CD4-positive, alpha-beta memory T cell (primary cell): ENCODE results near the gene C8G. TPM values are rescaled to one million over a fixed set of nuclear protein-coding genes. Genes with fewer than 3 reads are reported as not detected.

Experiments
- CTCF ChIA-PET: fragments of 350-600 bp; sonication (Branson Sonifier 250); formaldehyde crosslinking; loops from one replicate; lab custom pipeline; 2021; ENCODE audit warnings: inconsistent platforms; ENCODE audit not compliant: partially characterized antibody; lab: Charles Lee
- POLR2A ChIA-PET: fragments of 350-600 bp; sonication (Branson Sonifier 250); formaldehyde crosslinking; loops from one replicate; lab custom pipeline; 2021; ENCODE audit not compliant: partially characterized antibody; lab: Charles Lee
- DNase-seq, 5 donors: peaks; one replicate each; pipeline versions ENCODE4 v3.0.0 to v3.0.0-alpha.2; 2020 to 2022; ENCODE audit warnings: mixed read lengths in 1 of 5
- H3K27ac ChIP-seq: one replicate; pipeline ENCODE4 v1.7.0; 2013; ENCODE audit warnings: low read depth, low read length
- H3K27me3 ChIP-seq: 2 replicates; pipeline ENCODE4 v1.7.0; 2013; ENCODE audit warnings: mild to moderate bottlenecking, low read length, moderate library complexity; ENCODE audit not compliant: insufficient read depth
- H3K36me3 ChIP-seq: 2 replicates; pipeline ENCODE4 v1.7.0; 2013; ENCODE audit warnings: mild to moderate bottlenecking, low read length, moderate library complexity; ENCODE audit not compliant: insufficient read depth
- H3K4me1 ChIP-seq: 2 replicates; pipeline ENCODE4 v1.7.0; 2013; ENCODE audit warnings: mild to moderate bottlenecking, low read length, moderate library complexity; ENCODE audit not compliant: insufficient read depth
- H3K4me3 ChIP-seq, 2 donors: one replicate each; pipeline ENCODE4 v1.7.0; 2013; ENCODE audit warnings: low read length in 2 of 2, mild to moderate bottlenecking in 1 of 2
- H3K9me3 ChIP-seq, 2 donors: one replicate each; pipeline ENCODE4 v1.7.0; 2013; ENCODE audit warnings: low read length in 2 of 2, control low read depth in 1 of 2; ENCODE audit not compliant: control insufficient read depth in 1 of 2
- H3K27ac Mint-ChIP-seq, 7 donors: one replicate each; pipeline ENCODE4 v1.8.0; 2020 to 2021; ENCODE audit warnings: mixed read lengths in 7 of 7, mild to moderate bottlenecking in 6 of 7, inconsistent platforms in 3 of 7, moderate library complexity in 3 of 7
- H3K27me3 Mint-ChIP-seq, 2 donors: one replicate each; pipeline ENCODE4 v1.8.0; 2020 to 2021; ENCODE audit warnings: mixed read lengths in 2 of 2
- H3K36me3 Mint-ChIP-seq, 2 donors: one replicate each; pipeline ENCODE4 v1.8.0; 2020 to 2021; ENCODE audit warnings: mixed read lengths in 2 of 2, inconsistent platforms in 1 of 2, mild to moderate bottlenecking in 1 of 2
- H3K4me1 Mint-ChIP-seq, 4 donors: one replicate each; pipeline ENCODE4 v1.8.0; 2020 to 2021; ENCODE audit warnings: mixed read lengths in 4 of 4, mild to moderate bottlenecking in 1 of 4
- H3K4me3 Mint-ChIP-seq, 8 donors: one replicate each; pipeline ENCODE4 v1.8.0; 2020 to 2021; ENCODE audit warnings: mixed read lengths in 8 of 8, mild to moderate bottlenecking in 7 of 8, moderate library complexity in 6 of 8, inconsistent platforms in 3 of 8
- H3K9me3 Mint-ChIP-seq, 8 donors: one replicate each; pipeline ENCODE4 v1.8.0; 2020 to 2021; ENCODE audit warnings: mixed read lengths in 8 of 8, mild to moderate bottlenecking in 5 of 8, inconsistent platforms in 3 of 8, moderate library complexity in 1 of 8
- intact Hi-C: fragments of 100-400 bp; cut with micrococcal nuclease; formaldehyde crosslinking; loops from one replicate; pipeline ENCODE4 v1.15.1; 2023
- polyA plus RNA-seq, 2 donors: library from polyadenylated mRNA; unstranded; fragments of 300-500 nt; fragmentation: Illumina TruSeq; gene quantifications; one replicate each; pipeline ENCODE4 v1.2.3, GENCODE V29; 2021
- total RNA-seq, 2 experiments: library from RNA; stranded (reverse); gene quantifications; one replicate each; pipeline ENCODE4 v1.2.3, GENCODE V29; 2021

C8G gene
- total and polyA plus RNA-seq, 4 experiments from 2014 or later: 0.60 to 2.2 (median 2.2) TPM; not detected in 1

DNA sequence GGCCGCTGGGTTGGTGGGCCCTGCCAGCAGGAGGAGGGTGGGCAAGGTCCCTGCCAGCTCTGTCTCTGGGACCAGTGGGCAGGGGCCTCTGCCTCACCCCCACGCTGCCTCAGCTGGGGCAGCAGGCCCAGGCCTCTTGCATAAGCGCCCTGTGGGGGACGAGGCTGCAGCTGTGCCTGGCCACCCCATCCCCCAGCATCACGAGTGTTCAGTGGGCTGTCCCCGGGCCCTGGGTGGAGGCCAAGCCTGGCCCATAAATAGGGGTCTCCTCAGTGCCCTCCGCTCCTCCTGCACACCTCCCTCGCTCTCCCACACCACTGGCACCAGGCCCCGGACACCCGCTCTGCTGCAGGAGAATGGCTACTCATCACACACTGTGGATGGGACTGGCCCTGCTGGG is 32.2 kb downstream of the C8G start, which contains the start of gene PTGDS:
Gene PTGDS, plus strand, starts transcription at position 282 of the 400 bp plus-strand sequence. Its CDS starts 75 bp downstream, at position 357.
- CTCF ChIA-PET: interaction anchor here (1.3 kb wide), 1 partner anchor 135 kb away, joined by 3 read pairs; the partner anchor contains the start of gene AJM1

DNA sequence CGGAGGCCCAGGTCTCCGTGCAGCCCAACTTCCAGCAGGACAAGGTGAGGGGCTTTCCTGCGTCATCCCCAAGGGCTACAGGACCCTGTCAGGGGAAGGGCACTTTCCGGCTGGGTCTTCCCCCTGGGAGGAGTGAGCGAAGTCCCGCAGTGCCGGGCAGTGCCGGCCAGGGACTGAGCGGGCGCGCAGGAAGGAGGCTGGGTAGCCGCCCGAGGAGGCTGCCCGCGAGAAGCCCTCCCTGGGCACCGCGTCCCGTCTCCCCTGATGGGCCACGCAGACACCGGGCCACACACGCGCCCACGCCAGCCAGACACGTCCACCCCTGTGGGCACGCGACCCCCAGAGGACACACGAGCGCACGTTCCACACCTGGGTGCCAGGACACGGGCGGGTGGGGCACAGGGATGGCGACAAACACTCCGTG is 32.6 kb downstream of the C8G start:
- peak overlapping the region in 6 of 8 donors; percentile 22 to 49 (median 46) for H3K4me3 Mint-ChIP-seq

More for the DNA sequence above, 32.2 kb downstream of the C8G start, which contains the start of gene PTGDS:
- H3K36me3 ChIP-seq: no peaks in the 10 kb centered on the region
- POLR2A ChIA-PET: interaction anchor here (1.1 to 3.9 kb wide), 5 partner anchors 15 to 75 kb away, joined by 3 to 75 read pairs (median 24); partner anchors contain the start of genes CLIC3 and PAXX
- peaks cover 41% of the 10 kb centered on the region for H3K4me1 ChIP-seq
- Mint-ChIP-seq H3K36me3 (no peaks in the 10 kb centered on the region), H3K27me3 (no peaks in the 10 kb centered on the region), H3K4me3 (peak within 1 kb of the TSS in 7 of 8 donors; percentile 22 to 84 (median 68)), H3K4me1 (peaks cover 11 to 32% (median 23%) of the 10 kb centered on the region in 4 donors), H3K27ac (peak within 1 kb of the TSS in 6 of 7 donors; percentile 13 to 80 (median 70)), H3K9me3 (no peaks in the 10 kb centered on the region)
- DNase-seq: no peak
- peak within 1 kb of the TSS; percentile 2 for H3K27ac ChIP-seq
- no peaks in the 10 kb centered on the region for H3K27me3 ChIP-seq
- intact Hi-C loops: loop anchor here (10.0 kb wide), 1 partner anchor 48 kb away; the partner anchor contains the start of gene ABCA2
- no peaks in the 10 kb centered on the region for H3K9me3 ChIP-seq
- H3K4me3 ChIP-seq: peak within 1 kb of the TSS in 1 of 2 donors; percentile 9

DNA sequence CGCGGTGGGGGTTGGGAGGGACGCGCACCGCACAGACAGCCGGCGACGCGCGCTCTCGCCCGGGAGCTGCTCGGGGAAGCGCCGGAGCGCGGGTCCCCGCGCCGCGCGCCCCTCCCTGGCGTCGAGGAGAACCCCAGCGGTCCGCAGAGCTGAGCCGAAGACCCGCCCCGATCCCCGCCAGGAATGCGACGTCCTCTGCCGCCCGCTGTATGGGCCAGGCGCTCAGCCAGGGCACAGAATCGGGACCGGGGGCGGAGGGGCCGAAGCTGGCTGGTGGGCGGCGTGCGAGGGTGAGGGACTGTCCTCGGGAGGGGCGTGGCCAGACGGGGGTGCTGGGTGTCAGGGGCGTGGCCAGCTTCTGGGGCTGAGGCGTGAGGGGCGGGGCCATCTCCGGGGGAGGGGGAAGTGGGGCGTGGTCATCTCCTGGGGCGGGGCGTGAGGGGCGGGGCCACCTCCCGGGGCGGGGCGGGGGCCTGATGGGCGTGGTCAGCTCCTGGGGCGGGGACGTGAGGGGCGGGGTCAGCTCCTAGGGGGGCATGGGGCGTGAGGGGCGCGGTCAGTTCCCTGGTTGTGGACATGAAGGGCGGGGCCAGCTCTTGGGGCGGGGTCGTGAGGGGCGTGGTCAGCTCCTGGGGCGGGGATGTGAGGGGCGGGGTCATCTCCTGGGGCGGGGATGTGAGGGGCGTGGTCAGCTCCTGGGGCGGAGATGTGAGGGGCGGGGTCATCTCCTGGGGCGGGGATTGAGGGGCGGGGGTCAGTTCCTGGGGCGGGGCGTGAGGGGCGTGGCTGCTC is 33.2 kb downstream of the C8G start:
- no peaks in the 10 kb centered on the region for H3K27me3 Mint-ChIP-seq
- H3K36me3 ChIP-seq: no peaks in the 10 kb centered on the region
- H3K27ac Mint-ChIP-seq: no peak overlapping the region
- intact Hi-C loops: loop anchor here (1.0 to 10.0 kb wide), 4 partner anchors 15 to 187 kb away; partner anchors contain the start of genes ABCA2, PAXX, TMEM141 and TRAF2
- peak overlapping the region in 1 of 2 donors; percentile 9 for H3K4me3 ChIP-seq
- peaks cover 11 to 32% (median 23%) of the 10 kb centered on the region in 4 donors for H3K4me1 Mint-ChIP-seq
- CTCF ChIA-PET: interaction anchor here (0.7 kb wide), 1 partner anchor 54 kb away, joined by 3 read pairs; the partner anchor contains the start of gene FUT7
- H3K9me3 ChIP-seq: no peaks in the 10 kb centered on the region
- peak; percentile 66 to 81 (median 69) for DNase-seq
- peak overlapping the region in 5 of 8 donors; percentile 24 to 61 (median 47) for H3K4me3 Mint-ChIP-seq
- H3K4me1 ChIP-seq: peaks cover 41% of the 10 kb centered on the region
- H3K27me3 ChIP-seq: no peaks in the 10 kb centered on the region
- H3K36me3 Mint-ChIP-seq: no peaks in the 10 kb centered on the region
- POLR2A ChIA-PET: interaction anchor here (0.8 to 6.3 kb wide), 9 partner anchors 10 to 57 kb away, joined by 3 to 57 read pairs (median 4); partner anchors contain the start of genes CLIC3 and PAXX
- peak overlapping the region; percentile 2 for H3K27ac ChIP-seq
- H3K9me3 Mint-ChIP-seq: no peaks in the 10 kb centered on the region

More for the DNA sequence above, 32.6 kb downstream of the C8G start:
- Mint-ChIP-seq H3K36me3 (no peaks in the 10 kb centered on the region), H3K9me3 (no peaks in the 10 kb centered on the region), H3K4me1 (peaks cover 11 to 32% (median 23%) of the 10 kb centered on the region in 4 donors), H3K27me3 (no peaks in the 10 kb centered on the region), H3K27ac (peak overlapping the region in 1 of 7 donors; percentile 22)
- no peak for DNase-seq
- CTCF ChIA-PET: interaction anchor here (0.7 kb wide), 1 partner anchor 54 kb away, joined by 3 read pairs; the partner anchor contains the start of gene FUT7
- no peaks in the 10 kb centered on the region for H3K36me3 ChIP-seq
- H3K4me3 ChIP-seq: peak overlapping the region in 1 of 2 donors; percentile 9
- POLR2A ChIA-PET: interaction anchor here (0.8 to 6.3 kb wide), 8 partner anchors 12 to 57 kb away, joined by 3 to 57 read pairs (median 4); partner anchors contain the start of genes CLIC3 and PAXX
- no peaks in the 10 kb centered on the region for H3K9me3 ChIP-seq
- peak overlapping the region; percentile 2 for H3K27ac ChIP-seq
- intact Hi-C loops: loop anchor here (1.0 to 10.0 kb wide), 4 partner anchors 15 to 186 kb away; partner anchors contain the start of genes ABCA2, PAXX, TMEM141 and TRAF2
- H3K4me1 ChIP-seq: peaks cover 41% of the 10 kb centered on the region
- H3K27me3 ChIP-seq: no peaks in the 10 kb centered on the region

DNA sequence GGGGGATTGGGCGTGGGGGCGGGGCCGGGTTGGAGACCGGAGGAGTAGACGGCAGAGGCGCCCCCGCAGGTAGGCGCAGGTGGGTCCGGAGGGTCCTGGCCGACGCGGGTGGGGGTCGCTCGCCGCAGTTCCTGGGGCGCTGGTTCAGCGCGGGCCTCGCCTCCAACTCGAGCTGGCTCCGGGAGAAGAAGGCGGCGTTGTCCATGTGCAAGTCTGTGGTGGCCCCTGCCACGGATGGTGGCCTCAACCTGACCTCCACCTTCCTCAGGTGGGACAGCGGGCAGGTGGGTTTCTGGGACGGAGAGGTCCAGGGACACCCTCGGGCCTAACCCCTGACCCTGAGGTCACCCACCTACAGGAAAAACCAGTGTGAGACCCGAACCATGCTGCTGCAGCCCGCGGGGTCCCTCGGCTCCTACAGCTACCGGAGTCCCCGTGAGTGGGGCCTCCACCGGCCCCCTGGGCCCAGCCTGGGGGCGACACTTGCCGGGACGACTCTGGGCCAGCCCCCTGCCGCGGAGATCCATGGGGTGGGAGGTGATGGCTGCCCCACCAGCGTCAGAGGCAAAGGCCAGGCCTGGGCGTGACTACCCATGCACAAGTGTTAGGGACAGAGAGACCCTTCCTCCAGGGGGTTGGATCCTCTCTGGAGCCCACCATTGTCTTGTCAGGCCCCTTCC is 34.0 kb downstream of the C8G start:
- H3K27me3 ChIP-seq: peaks cover 5% of the 10 kb centered on the region
- no peaks in the 10 kb centered on the region for H3K36me3 ChIP-seq
- Mint-ChIP-seq H3K4me3 (no peak overlapping the region), H3K36me3 (no peaks in the 10 kb centered on the region), H3K27me3 (peaks cover 4% of the 10 kb centered on the region in 2 donors), H3K27ac (peak overlapping the region in 1 of 7 donors; percentile 17), H3K9me3 (no peaks in the 10 kb centered on the region), H3K4me1 (peaks cover 14 to 35% (median 25%) of the 10 kb centered on the region in 4 donors)
- intact Hi-C loops: loop anchor here (1.0 to 10.0 kb wide), 4 partner anchors 14 to 188 kb away; partner anchors contain the start of genes ABCA2, PAXX, TMEM141 and TRAF2
- no peak for DNase-seq
- ChIA-PET POLR2A (interaction anchor here (1.0 to 6.3 kb wide), 8 partner anchors 11 to 56 kb away, joined by 3 to 57 read pairs (median 4); partner anchors contain the start of genes CLIC3 and PAXX), CTCF (no interaction called here)
- peaks cover 35% of the 10 kb centered on the region for H3K4me1 ChIP-seq
- H3K9me3 ChIP-seq: no peaks in the 10 kb centered on the region
- H3K4me3 ChIP-seq: no peak overlapping the region
- no peak overlapping the region for H3K27ac ChIP-seq

DNA sequence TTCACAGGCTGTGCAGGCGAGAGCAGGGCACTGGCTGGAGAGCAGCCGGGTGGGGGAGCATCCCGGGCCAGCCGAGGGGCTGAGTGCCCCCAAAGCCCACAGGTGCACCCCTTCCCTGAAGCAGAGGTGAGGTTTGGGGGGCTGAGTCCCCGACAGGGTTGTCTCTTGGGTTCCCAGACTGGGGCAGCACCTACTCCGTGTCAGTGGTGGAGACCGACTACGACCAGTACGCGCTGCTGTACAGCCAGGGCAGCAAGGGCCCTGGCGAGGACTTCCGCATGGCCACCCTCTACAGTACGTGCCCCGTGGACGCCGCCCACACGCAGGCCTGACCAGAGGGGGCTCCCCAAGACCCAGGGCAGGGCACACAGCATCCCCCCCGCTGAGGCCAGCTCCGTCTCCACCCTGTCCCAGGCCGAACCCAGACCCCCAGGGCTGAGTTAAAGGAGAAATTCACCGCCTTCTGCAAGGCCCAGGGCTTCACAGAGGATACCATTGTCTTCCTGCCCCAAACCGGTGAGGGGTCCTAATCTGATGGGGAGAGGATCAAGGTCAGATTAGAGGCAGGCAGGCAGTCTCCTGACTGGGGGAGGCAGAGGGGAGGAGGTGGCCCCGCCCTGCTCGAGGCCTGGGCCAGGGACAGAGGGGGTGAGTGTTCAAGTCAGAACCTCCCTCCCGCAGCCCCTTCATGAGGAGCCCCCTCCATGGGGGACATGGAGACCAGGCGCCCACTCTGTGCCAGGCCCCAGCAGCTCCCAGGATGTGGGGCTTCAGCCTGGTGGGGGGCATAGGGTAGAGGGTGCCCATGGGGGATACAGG is 34.9 kb downstream of the C8G start:
- ChIA-PET POLR2A (interaction anchor here (6.3 kb wide), 1 partner anchor 14 kb away, joined by 57 read pairs; the partner anchor contains the start of genes CLIC3 and PAXX), CTCF (no interaction called here)

More for the DNA sequence above, 34.9 kb downstream of the C8G start:
- no peaks in the 10 kb centered on the region for H3K9me3 Mint-ChIP-seq
- H3K36me3 Mint-ChIP-seq: no peaks in the 10 kb centered on the region
- H3K4me1 Mint-ChIP-seq: peaks cover 11 to 28% (median 20%) of the 10 kb centered on the region in 4 donors
- Histone ChIP-seq H3K36me3 (no peaks in the 10 kb centered on the region), H3K4me3 (no peak overlapping the region), H3K4me1 (peaks cover 26% of the 10 kb centered on the region), H3K27me3 (peaks cover 5% of the 10 kb centered on the region), H3K9me3 (no peaks in the 10 kb centered on the region), H3K27ac (no peak overlapping the region)
- peak overlapping the region in 2 of 7 donors; percentile 17 to 42 for H3K27ac Mint-ChIP-seq
- peaks cover 5 to 6% of the 10 kb centered on the region in 2 donors for H3K27me3 Mint-ChIP-seq
- DNase-seq: no peak
- peak overlapping the region in 1 of 8 donors; percentile 48 for H3K4me3 Mint-ChIP-seq
- intact Hi-C loops: loop anchor here (2.0 to 10.0 kb wide), 2 partner anchors 13 to 45 kb away; partner anchors contain the start of genes ABCA2 and PAXX
